GM18502 (cell line): Measurements from ENCODE around the gene AANAT.

Source experiments
- ATAC-seq: cut with Tn5 transposase; IDR thresholded peaks from one replicate; pipeline ENCODE4 v1.9.1; 2021; ENCODE audit warnings: mild to moderate bottlenecking; ENCODE audit not compliant: unreplicated experiment, poor library complexity

AANAT gene

GRCh38 chr17:76441686-76442340, 25.6 kb upstream of the AANAT start:
- ATAC-seq: no peak

DNA sequence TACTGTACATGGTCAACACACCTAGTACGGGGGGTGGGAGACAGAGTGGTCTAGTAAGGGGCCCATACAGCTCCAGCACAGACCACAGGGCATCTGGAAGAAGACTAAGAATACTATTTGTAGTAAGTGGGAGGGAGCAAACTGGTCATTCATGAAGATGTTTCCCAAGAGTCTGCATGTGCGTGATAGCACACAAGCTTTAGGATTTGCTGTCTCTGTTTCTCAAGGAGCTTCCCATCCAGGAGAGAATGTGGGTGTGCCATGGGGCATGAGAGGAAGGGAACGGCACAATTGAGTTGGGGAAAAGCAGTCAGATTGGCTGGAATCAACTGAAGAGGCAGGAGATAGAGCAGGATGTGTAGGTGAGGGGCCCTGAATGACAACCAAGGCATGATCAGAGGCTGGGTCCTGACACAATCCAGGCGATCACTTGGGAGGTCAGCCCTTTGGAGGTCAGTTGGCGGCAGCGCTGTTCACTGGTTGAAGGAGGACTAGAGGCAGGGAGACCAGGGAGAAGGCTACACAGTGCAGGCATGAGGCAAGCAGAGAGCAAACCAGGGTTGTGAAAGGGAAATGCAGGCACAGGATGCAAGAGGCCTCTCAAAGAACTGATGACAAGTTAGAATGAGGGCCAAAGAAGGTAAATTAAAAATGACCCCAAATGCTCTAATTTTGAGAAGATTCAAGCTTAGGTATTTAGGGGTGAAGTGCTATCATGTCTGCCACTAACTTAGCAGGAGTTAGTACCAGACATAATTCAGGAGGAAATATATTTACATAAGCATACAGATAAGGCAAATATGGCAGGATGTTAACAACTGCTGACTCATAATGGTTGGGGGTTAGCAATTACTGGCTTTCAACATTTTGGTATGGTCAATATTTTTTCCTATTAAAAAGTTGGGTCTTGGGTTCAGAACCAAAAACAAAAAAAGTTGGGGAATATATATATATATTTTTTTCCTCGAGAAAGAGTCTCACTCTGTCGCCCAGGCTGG, 24.8 kb upstream of the AANAT start:
- ATAC-seq: no peak

- no peak for ATAC-seq
Measured at GRCh38 chr17:76444518-76445311, 22.7 kb upstream of the AANAT start.

GRCh38 chr17:76445697-76446448, 21.5 kb upstream of the AANAT start:
- no peak for ATAC-seq

GRCh38 chr17:76446449-76447231, 20.8 kb upstream of the AANAT start:
- no peak for ATAC-seq

GRCh38 chr17:76447931-76448652, 19.3 kb upstream of the AANAT start:
- no peak for ATAC-seq

DNA sequence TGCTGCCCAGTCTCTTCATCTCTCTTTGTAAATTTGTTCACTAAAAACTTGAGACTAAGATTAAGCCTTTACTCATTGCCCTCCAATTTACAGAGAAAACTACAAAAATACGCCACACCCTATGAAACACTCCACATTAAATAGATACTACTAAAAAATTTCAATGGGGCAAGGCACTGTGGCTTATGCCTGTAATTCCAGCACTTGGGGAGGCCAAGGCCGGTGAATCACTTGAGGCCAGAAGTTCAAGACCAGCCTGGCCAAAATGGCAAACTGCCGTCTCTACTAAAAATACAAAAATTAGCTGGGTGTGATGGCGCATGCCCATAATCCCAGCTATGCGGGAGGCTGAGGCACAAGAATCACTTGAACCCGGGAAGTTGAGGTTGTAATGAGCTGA, 18.3 kb upstream of the AANAT start:
- ATAC-seq: no peak

- ATAC-seq: no peak
Measured at GRCh38 chr17:76451506-76451905, 15.9 kb upstream of the AANAT start.

DNA sequence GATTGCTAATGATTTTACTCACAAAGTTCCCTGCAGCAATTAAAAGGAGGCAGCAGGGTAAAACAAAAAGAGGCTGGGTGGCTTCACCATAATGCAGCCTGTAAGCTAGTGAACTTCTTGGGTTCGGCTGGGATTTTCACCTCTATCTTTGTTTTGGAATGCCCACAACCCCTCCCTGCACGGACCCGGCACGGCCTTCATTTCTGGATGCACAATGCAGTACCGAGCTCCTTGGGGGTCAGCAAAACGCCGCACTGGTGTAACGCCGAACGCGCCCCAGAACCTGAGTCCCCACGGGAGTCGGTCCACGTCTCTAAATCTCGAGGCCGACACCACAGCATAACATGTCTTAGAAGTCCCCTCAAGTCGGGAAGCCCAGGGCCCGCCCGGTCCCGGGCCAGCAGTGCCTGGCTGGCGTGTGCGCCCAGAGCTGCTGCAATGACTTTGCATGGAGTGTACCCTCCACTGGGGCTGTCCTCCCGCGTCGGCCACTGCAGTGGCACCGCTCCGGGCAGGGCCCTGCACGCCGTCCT, 15.2 kb upstream of the AANAT start:
- ATAC-seq: peak; percentile 27

DNA sequence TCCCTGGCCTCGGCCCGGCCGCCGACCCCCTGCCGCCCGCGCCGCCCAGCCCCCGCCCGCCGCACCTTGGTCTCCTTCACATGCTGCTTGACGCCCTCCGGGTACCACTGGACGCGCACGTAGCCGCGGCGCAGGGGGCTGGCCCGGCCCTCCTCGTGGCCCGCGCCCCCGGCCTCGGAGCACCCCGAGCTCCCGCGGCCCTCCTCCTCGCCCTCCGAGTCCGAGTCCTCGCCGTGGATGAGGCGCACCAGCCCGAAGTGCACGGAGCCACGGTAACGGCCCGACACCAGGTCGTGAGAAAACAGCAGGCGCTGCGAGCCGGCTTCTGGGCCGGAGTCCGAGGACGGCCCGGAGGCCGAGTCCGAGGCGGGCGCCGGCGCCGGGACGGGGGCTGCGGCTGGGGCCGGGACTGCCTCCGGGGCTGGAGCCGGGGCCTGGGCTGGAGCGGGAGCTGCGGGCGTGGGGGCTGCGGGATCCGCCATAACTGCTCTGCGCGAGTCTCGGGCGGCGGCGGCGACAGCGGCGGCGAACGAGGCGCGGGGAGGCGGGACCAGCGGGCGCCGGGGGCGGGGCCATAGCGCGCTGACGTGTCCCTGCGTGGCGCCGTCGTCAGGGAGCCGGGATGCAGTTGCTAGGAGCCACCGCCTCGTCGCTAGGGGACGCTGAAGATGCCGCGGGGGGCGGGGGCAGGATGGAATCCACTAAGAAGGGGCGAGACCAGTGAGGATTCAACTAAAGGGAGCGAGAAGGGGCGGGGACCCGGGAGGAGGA, 14.6 kb upstream of the AANAT start, which contains the start of gene UBE2O:
Gene UBE2O, minus strand, starts transcription at position 493 of the 771 bp plus-strand sequence. Its CDS starts 11 bp downstream, at position 482.
- peak; percentile 87 for ATAC-seq

- no peak for ATAC-seq
Measured at GRCh38 chr17:76453431-76453743, 14.0 kb upstream of the AANAT start.

DNA sequence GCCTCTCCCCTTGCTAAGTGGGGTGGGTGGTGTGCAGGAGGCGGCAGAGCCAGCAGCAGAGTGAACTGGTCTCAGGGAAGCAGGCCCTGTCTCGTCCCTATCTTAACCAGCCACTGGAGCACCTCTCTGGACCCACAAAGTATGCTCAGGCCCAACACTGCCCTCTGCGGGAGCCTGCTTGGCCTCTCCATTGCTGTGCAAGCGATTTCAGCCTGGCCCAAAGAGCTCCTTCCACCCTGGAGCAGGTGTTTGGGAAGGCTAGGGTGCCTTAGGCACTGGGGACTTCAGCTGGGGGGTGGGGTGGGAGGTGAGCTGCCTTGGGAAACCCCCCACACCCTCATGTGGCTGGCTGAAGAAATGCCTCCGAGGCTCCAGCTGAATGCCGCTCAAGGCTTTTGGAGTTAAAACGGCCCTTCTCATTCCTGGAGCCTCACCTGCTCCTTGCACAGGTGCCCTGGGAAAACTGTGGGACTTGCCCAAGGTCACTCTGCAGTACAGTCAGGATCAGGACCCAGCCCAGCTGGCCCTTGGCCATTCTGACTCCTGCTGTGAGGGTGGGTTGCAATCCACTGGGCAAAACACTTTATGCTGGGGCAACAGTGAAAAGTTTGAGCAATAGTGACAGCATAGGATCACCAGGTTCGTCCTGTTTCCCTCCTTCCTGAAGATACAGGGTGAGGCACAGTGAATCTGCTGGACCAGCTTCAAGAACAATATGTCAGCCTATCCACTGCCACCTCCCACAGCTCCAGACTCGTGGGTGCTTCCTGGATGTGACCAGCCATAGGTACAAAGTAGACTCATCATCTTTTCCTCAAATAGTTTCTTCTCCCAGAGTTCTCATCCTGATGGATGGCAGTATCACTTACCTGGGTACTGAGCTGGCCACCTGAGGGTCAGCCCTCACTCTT, 8.6 kb upstream of the AANAT start:
- no peak for ATAC-seq

- ATAC-seq: no peak
Measured at GRCh38 chr17:76459674-76460073, 7.7 kb upstream of the AANAT start.

DNA sequence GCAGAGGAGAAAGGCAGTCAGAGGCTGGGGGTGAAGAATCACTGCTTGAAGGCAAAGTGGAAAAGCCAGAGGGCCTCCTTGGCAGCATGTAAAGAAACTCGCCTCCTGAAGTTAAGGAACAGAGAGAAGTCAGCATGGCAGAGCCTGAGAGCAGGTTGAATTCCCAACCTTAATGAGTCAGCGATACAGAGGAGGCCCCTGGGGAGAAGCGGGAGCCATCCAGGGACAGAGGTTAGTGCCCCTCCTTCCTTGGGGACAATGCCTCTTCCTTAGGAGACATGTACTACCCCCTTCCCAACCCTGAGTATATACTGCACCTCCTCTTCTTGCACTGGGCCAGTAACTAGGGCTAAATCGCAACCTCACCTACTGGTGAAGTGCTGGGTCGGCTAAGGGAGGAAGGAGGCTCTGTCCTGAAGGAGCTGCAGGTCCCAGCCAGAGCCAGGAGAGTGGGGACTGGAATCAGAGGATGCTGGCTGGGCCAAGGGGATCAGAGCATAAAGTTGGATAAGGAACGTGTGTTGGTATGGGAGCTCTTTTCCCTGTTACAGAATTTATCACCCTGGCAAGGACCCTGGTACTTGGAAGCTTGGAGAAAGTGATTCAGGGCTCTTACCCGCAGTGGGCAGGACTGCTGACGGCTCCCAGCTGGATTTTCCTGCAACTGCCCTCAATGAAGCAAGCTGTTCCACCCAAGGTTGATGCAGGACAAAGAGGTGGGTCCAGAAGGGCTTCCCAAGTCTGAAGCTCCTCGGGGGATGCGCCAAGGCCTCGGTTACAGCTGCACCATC, 5.4 kb upstream of the AANAT start:
- no peak for ATAC-seq

DNA sequence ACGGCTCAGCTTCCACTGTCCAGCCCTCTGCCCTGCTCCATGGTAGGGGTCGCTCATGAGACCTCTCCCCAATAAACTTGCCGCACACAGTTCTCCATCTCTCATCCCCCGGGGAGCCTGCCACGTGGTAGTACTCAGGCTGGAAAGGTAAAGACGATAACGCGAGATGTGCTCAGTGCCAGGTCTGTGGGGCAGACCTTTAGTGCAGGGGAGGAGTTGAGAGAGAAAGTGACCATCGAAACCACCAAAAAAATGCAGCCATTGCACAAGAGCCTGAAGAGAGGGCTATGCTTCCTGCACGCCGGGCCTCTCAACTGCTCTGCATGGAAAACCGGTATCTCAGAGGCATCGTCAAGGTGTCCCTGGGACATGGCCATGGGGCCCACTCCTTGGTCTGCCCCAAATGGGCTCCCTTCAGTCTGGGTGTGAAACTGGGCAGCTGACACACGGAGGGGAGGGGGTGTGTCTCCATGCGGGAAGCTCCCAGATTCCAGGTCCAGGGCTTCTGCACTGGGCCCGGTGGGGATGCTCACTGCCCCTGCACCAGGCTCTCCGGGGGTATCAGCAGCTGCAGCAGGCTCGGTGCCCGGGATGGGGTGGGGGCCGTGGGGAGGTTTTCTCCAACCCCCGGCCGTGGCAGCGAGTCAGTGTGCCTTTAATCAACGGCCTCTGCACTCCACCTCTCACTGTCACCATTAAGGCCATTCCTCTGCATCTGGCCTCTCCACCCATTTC, 4.7 kb upstream of the AANAT start:
- ATAC-seq: no peak
